Measurements from ENCODE around the gene INPP5A.

DNA sequence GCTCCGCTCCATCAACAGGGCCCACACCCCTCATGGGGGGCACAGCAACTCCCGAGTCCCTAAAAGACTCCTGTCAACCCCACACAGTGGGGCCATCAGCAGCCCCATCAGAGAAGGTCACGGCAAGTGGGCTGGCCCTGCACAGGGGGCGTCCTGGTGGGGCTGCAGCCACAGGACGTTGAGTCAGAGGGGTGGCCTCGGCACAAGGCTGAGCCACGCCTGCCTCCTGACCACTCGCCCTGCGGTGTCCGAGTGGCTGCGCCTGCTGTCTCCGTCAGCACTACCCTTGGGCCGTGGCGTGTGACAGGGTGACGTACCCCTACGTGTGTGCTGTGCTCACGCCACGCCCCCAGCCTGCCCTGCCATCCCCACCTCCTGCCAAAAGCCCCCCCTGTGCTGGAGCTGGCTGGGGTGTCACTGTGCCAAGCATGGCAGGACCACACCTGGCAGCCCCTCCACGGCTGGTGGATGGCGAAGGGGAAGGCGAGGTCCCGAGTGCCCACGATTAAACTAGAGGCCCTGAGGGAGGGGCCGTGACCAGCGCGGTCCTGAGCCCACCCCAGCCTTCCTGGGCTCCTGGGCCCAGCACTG, 274.4 kb downstream of the INPP5A start:
- TF ChIP-seq, protein P1, sequence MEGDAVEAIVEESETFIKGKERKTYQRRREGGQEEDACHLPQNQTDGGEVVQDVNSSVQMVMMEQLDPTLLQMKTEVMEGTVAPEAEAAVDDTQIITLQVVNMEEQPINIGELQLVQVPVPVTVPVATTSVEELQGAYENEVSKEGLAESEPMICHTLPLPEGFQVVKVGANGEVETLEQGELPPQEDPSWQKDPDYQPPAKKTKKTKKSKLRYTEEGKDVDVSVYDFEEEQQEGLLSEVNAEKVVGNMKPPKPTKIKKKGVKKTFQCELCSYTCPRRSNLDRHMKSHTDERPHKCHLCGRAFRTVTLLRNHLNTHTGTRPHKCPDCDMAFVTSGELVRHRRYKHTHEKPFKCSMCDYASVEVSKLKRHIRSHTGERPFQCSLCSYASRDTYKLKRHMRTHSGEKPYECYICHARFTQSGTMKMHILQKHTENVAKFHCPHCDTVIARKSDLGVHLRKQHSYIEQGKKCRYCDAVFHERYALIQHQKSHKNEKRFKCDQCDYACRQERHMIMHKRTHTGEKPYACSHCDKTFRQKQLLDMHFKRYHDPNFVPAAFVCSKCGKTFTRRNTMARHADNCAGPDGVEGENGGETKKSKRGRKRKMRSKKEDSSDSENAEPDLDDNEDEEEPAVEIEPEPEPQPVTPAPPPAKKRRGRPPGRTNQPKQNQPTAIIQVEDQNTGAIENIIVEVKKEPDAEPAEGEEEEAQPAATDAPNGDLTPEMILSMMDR (IDR thresholded peaks at IDR 0.05; ENCODE audit: low read length): no peak
- TF ChIP-seq EZH2 (optimal IDR thresholded peaks at IDR 0.05; ENCODE audit: low read depth, low read length) (no peak), EZH2phosphoT487 (IDR thresholded peaks at IDR 0.05; ENCODE audit: low read length) (no peak)
